Measurements from ENCODE around the gene SFT2D3.

SFT2D3 gene

GRCh38 chr2:127706215-127706990 lies 5.1 kb downstream of the SFT2D3 start:
- no peak for DNase-seq (ENCODE audit: low read depth in 3 of 3, low spot score in 1 of 3)

DNA sequence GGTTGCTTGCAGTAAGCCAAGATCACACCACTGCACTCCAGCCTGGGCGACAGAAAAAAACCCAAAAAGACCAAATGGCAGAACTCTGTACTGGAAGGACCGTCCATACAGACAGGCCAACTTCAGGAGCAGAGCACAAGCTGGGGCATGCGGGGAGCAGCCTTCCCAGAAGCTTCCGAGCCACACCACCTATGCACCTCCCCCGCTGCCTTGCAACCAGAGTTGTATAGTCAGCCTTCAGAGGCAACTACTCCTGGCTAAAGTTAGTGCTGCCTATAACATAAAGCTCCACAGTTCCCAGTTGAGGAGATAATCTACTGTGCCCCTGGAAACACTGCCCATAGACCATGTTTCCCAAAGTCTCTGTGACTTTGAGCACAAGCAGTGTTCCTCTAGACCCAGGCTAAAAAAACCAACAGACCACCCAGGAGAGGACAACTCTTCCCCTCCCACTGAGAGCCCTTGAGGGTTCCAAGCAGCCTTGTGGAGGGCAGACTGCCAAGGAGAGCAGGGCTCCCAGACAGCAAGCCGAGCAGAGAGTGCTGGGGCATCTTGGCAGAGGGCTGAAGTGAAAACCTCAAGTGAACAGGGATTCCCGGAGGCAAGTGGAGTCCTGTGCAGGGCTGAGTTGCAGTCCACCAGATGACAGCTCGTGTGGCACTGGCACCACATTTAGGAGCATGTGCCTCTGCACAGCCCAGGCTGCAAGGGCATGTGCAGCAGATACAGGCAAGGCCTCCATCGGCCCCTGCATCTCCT lies 6.8 kb downstream of the SFT2D3 start:
- DNase-seq (ENCODE audit: low read depth in 3 of 3, low spot score in 1 of 3), result no peak

DNA sequence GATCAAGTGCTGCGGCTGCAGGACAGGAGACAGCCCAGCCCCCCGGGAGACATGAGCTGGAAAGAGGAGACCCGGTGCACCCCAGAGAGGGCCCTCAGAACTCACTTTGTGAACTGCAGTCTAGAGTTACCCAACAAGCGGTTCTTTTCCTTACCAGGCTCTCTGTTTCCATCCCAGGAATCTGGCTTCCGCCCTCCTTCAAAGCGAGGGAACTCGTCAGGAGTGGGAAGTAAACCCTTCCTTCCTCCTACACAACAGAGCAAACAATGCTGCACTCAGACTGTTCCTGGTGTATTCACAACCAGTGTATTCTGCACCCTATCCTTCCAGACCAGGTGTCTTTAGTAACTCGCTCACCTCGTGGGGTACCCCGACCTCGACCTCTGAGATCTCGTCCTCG lies 8.0 kb downstream of the SFT2D3 start:
- no peak for DNase-seq (ENCODE audit: low read depth in 3 of 3, low spot score in 1 of 3)

DNA sequence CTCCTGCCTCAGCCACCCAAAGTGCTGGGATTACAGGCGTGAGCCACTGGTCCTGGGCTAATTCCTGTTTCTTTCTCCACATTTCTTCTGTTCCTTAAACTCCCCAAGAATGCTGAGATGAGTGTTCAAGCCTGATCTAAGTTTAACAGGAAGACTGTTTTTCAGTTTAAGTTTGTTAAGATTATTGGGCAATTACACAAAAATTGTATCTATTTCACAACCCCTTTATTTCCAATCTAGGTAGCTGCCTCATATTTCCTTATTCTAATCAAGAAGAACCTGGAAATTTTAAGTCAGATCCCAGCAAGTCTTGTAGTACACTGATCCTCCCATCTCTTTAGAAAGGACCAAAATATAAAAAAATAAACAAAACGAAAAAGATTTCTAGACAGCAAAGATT lies 11.7 kb downstream of the SFT2D3 start:
- DNase-seq (ENCODE audit: low read depth in 3 of 3, low spot score in 1 of 3), result no peak

- no peak for DNase-seq (ENCODE audit: low read depth in 3 of 3, low spot score in 1 of 3)
Measured at GRCh38 chr2:127713562-127713961, 12.3 kb downstream of the SFT2D3 start.

- no peak for DNase-seq (ENCODE audit: low read depth in 3 of 3, low spot score in 1 of 3)
Measured at GRCh38 chr2:127715778-127716449, 14.6 kb downstream of the SFT2D3 start.

DNA sequence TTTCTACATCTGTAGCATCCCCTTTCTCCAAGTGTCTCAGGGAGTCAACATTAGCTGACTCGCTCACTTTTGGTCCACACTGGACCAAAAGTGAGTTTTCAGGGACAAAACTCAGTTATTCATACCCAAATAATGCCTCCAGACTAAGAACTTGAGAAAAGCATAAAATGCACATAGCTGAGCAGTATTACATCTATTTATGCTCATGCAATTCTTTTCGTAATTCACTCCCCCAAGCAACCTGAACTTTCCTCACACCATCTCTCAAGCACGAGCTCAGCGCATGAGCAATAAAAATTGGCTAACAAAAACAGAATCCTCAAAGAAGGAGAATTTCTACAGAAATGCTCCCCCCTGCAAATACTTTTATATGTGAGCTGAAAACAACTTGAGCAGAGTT lies 17.0 kb downstream of the SFT2D3 start:
- no peak for DNase-seq (ENCODE audit: low read depth in 3 of 3, low spot score in 1 of 3)

GRCh38 chr2:127719301-127720218 lies 18.3 kb downstream of the SFT2D3 start:
- DNase-seq (ENCODE audit: low read depth in 3 of 3, low spot score in 1 of 3), result no peak

DNA sequence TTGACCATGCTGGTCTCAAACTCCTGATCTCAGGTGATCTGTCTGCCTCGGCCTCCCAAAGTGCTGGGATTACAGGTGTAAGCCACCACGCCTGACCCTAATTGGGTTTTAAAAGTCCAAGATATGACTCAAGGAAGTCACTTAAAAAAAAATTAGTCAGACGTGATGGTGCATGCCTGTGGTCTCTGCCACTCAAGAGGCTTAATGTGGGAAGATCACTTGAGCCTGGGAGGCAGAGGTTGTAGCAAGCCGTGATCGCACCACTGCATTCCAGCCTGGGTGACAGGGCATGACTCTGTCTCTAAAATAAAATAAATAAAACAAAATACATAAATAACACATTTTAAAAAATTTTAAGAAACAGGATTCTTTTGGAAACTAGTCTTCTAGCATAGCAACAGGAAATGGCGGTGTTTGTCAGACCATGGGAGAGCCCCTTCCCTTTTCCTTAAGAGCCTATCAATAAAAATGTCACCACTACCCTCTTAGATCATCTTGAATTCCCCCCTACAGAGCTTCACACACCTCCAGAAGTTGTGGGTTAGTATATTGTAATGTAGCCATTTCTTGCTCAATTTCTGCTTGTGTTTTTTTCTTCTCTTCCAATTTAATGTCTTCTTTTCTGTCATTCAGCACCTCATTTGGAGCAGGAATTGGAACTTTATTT lies 20.1 kb downstream of the SFT2D3 start:
- no peak for DNase-seq (ENCODE audit: low read depth in 3 of 3, low spot score in 1 of 3)

GRCh38 chr2:127721978-127722355 lies 20.7 kb downstream of the SFT2D3 start:
- no peak for DNase-seq (ENCODE audit: low read depth in 3 of 3, low spot score in 1 of 3)

DNA sequence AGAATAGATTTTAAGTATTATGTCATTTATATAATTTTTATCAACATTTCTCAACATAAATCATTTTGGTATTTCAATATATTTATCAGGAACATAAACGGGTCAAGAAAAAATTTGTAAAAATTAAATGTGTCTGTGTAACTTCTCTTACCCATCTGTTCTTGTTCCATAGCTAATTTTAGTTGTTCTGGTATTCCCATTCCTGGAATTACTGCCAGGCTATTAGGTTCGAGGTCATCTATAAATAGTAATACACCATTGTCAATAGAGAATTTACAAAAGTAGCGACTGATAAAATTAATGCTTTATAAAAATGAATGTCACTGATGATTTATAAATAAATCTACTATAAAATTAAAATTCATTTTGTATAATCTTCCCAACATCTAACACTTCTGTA lies 21.5 kb downstream of the SFT2D3 start:
- DNase-seq (ENCODE audit: low read depth in 3 of 3, low spot score in 1 of 3), result no peak

GRCh38 chr2:127726158-127726880 lies 25.0 kb downstream of the SFT2D3 start:
- no peak for DNase-seq (ENCODE audit: low read depth in 3 of 3, low spot score in 1 of 3)

DNA sequence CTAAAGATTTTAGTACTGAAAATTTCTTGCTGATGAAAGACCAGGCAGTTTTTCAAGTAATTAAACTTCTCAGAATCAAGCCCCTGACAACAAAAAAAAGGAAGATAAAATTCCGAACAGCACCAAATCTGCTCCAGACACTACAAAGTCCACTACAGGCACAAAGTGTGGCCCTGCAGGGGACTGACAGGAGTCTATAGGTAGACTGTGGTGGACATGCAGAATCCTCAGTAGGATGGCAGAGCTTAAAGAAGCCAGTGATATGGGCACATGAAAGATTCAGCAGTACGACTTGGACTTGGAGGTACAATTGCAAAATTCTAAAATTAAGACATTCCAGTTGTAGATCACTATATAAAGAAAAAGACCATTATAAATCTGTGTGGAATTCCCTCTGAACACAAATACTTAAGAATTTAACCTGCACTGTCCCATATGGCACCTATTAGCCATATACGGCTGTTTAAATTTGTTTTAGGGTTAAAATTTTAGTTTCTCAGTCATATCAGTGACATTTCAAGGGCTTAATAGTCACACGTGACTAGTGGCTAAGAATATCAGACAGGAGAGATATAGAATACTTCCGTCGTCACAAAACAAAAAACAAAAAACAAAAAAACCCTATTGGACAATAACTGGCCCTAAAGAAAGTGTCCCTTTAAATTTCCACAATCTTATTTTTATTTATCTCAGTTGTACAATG lies 32.0 kb downstream of the SFT2D3 start:
- DNase-seq (ENCODE audit: low read depth in 3 of 3, low spot score in 1 of 3), result no peak

GRCh38 chr2:127733816-127734537 lies 32.7 kb downstream of the SFT2D3 start:
- no peak for DNase-seq (ENCODE audit: low read depth in 3 of 3, low spot score in 1 of 3)

GRCh38 chr2:127735044-127735443 lies 33.7 kb downstream of the SFT2D3 start:
- DNase-seq (ENCODE audit: low read depth in 3 of 3, low spot score in 1 of 3), result no peak

DNA sequence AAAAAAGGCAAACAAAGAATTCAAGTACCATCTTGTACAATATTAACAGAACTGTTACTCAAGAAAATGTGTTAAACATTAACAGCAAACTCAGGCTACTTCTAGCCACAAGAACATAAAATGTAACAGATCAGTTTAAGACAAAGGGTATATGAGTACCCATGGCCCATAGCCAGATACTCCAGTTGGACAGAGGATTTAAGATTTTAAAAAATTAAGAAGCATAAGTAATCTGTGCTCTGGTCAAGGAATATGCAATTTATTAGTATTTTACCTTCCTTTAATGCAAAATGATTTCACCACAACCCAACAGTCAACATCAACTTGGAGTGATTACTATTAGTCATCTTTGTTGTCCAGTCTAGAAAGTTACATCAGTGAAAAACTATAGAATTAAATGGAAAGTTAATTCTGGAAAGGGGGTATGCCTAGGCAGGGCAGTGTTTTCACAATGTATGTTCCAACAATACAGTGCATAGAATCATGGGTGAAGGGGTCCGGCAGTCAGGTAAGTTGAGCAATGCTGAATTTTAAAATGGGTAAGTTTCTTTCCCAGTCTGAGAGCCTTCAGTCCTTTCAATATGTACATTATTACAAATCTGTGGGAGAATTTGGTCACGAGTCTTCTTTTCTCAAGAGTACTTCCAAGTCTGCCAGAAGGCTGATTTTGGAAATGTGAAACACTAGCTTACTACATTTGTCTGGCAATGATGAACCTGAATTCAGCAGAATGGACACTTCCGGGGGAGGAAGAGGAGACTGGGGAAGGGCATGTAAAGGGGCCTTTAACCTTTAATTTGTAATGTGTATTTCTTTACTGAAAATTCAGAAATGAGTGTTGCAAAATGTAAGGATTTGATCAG lies 34.5 kb downstream of the SFT2D3 start:
- no peak for DNase-seq (ENCODE audit: low read depth in 3 of 3, low spot score in 1 of 3)

DNA sequence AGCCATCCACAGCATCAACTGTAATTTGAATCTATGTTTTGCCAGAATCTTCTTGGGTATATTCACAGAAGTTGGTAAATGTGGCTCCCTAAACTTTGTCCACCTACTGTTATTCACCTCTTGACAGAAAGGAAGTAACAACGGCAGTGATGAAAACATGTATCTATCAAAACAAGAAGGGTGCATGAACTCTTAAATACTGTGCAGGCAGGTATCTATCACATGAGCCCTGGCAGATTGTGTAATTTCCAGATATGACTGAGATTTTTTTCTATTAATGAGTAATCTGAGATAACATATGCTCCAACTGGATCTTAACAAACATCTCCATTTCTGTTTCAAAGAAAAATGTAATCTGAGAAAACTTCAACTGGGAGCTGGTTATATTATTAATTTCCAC lies 36.6 kb downstream of the SFT2D3 start:
- DNase-seq (ENCODE audit: low read depth in 3 of 3, low spot score in 1 of 3), result no peak

- no peak for DNase-seq (ENCODE audit: low read depth in 3 of 3, low spot score in 1 of 3)
Measured at GRCh38 chr2:127739800-127740199, 38.5 kb downstream of the SFT2D3 start.

Measured in stimulated activated CD4-positive, alpha-beta T cell treated with anti-CD3 and anti-CD28 coated beads, TNF-alpha, amount 100 ng/mL, for 1 hour (primary cell).